GM21381 (cell line): ENCODE results near the gene WDR5B.
"Not testable (repeated sequence)": the region's sequence is repeated elsewhere in the genome, so short reads cannot be mapped to it uniquely, and the experiment has no call there.

ENCODE experiments used
- ATAC-seq: cut with Tn5 transposase; IDR thresholded peaks from one replicate; pipeline ENCODE4 v1.9.1; 2021; ENCODE audit warnings: mild to moderate bottlenecking, moderate library complexity; ENCODE audit not compliant: unreplicated experiment

Gene WDR5B

GRCh38 chr3:122374034-122374433, 41.8 kb downstream of the WDR5B start:
- ATAC-seq, result no peak

- no peak for ATAC-seq
These were observed 49.5 kb downstream of the WDR5B start for GRCh38 chr3:122366379-122366749.

GRCh38 chr3:122365582-122366378, 50.1 kb downstream of the WDR5B start:
- ATAC-seq, result not testable (repeated sequence)

GRCh38 chr3:122365073-122365472, 50.8 kb downstream of the WDR5B start:
- ATAC-seq, result no peak

GRCh38 chr3:122364490-122364889, 51.4 kb downstream of the WDR5B start:
- no peak for ATAC-seq
